GM23338 (cell line): Measurements from ENCODE around the gene ROBO1. TPM values are rescaled to one million over a fixed set of nuclear protein-coding genes. Genes with fewer than 3 reads are reported as not detected.

Experiments
- ATAC-seq: fragments of 200-7000 bp; cut with Tn5 transposase; 3 replicates; pipeline ENCODE4 v1.9.1; 2020
- DNase-seq: peaks from one replicate; pipeline ENCODE4 v3.0.0-alpha.2; 2015; ENCODE audit warnings: low spot score
- H2AFZ ChIP-seq: fragments of 200-600 bp; sonication (generic); 2 replicates; pipeline ENCODE4 v1.8.0; 2016; ENCODE audit warnings: antibody characterized with exemption, mild to moderate bottlenecking, moderate library complexity
- H3F3A ChIP-seq: fragments of 200-600 bp; sonication (generic); replicated peaks from 2 replicates; pipeline ENCODE4 v1.8.0; 2017; ENCODE audit warnings: antibody characterized with exemption, mixed run types, low read depth
- H3K27ac ChIP-seq: fragments of 200-600 bp; sonication (generic); 2 replicates; pipeline ENCODE4 v1.6.1; 2016; ENCODE audit warnings: low read depth
- H3K27me3 ChIP-seq: fragments of 200-600 bp; sonication (generic); 2 replicates; pipeline ENCODE4 v1.8.0; 2016; ENCODE audit warnings: mild to moderate bottlenecking, mixed run types, moderate library complexity; ENCODE audit not compliant: insufficient read depth
- H3K36me3 ChIP-seq: fragments of 200-600 bp; sonication (generic); 2 replicates; pipeline ENCODE4 v1.8.0; 2016; ENCODE audit warnings: mild to moderate bottlenecking; ENCODE audit not compliant: insufficient read depth
- H3K4me1 ChIP-seq: fragments of 200-600 bp; sonication (generic); 2 replicates; pipeline ENCODE4 v1.8.0; 2016; ENCODE audit warnings: mild to moderate bottlenecking, moderate library complexity; ENCODE audit not compliant: insufficient read depth
- H3K4me2 ChIP-seq: fragments of 200-600 bp; sonication (generic); 2 replicates; pipeline ENCODE4 v1.7.1; 2017; ENCODE audit warnings: mixed run types
- H3K4me3 ChIP-seq: fragments of 200-600 bp; sonication (generic); 2 replicates; pipeline ENCODE4 v1.6.1; 2016; ENCODE audit warnings: mixed run types
- H3K79me2 ChIP-seq: fragments of 200-600 bp; sonication (generic); replicated peaks from 2 replicates; pipeline ENCODE4 v1.8.0; 2017; ENCODE audit warnings: mild to moderate bottlenecking; ENCODE audit not compliant: insufficient read depth
- H3K9me2 ChIP-seq: fragments of 200-600 bp; sonication (generic); 2 replicates; pipeline ENCODE4 v1.8.0; 2017; ENCODE audit not compliant: insufficient read depth
- H4K20me1 ChIP-seq: fragments of 200-600 bp; sonication (generic); replicated peaks from 2 replicates; pipeline ENCODE4 v1.8.0; 2017; ENCODE audit warnings: mild to moderate bottlenecking; ENCODE audit not compliant: insufficient read depth
- H3K27ac Mint-ChIP-seq: 2 replicates; pipeline ENCODE4 v1.8.0; 2020; ENCODE audit warnings: inconsistent platforms, mild to moderate bottlenecking, moderate library complexity, mixed read lengths
- H3K27me3 Mint-ChIP-seq: 3 replicates; pipeline ENCODE4 v1.8.0; 2022; ENCODE audit warnings: low read depth, mild to moderate bottlenecking, moderate library complexity, mixed read lengths, inconsistent platforms; ENCODE audit not compliant: insufficient read depth, poor library complexity
- H3K36me3 Mint-ChIP-seq: 3 replicates; pipeline ENCODE4 v1.8.0; 2021; ENCODE audit warnings: low read depth, mild to moderate bottlenecking, inconsistent platforms, moderate library complexity, mixed read lengths
- H3K4me1 Mint-ChIP-seq: 3 replicates; pipeline ENCODE4 v1.8.0; 2020; ENCODE audit warnings: mild to moderate bottlenecking, inconsistent platforms, mixed read lengths
- H3K4me3 Mint-ChIP-seq: 3 replicates; pipeline ENCODE4 v1.8.0; 2021; ENCODE audit warnings: moderate library complexity, mild to moderate bottlenecking, inconsistent platforms, mixed read lengths
- H3K9me3 Mint-ChIP-seq: 3 replicates; pipeline ENCODE4 v1.8.0; 2020; ENCODE audit warnings: moderate library complexity, mild to moderate bottlenecking, inconsistent platforms, mixed read lengths
- CREB1 ChIP-seq: fragments of 250-450 bp; sonication (Bioruptor Pico); IDR thresholded peaks from 2 replicates; pipeline ENCODE4 v1.5.0; 2020; ENCODE audit warnings: low read depth, mild to moderate bottlenecking, moderate library complexity
- ETS1 ChIP-seq: IDR thresholded peaks from 2 replicates; pipeline ENCODE4 v1.6.1; 2016; ENCODE audit warnings: antibody characterized with exemption
- EZH2 ChIP-seq: fragments of 200-600 bp; sonication (generic); IDR thresholded peaks from one replicate; pipeline ENCODE4 v1.8.0; 2017; ENCODE audit warnings: antibody characterized with exemption, mild to moderate bottlenecking, low read depth; ENCODE audit not compliant: unreplicated experiment
- EZH2phosphoT487 ChIP-seq: fragments of 200-600 bp; sonication (generic); IDR thresholded peaks from one replicate; pipeline ENCODE4 v1.8.1; 2018; ENCODE audit warnings: antibody characterized with exemption; ENCODE audit not compliant: unreplicated experiment
- JUNB ChIP-seq: IDR thresholded peaks from one replicate; pipeline ENCODE4 v1.6.1; 2016; ENCODE audit warnings: antibody characterized with exemption; ENCODE audit not compliant: unreplicated experiment
- NANOG ChIP-seq: IDR thresholded peaks from 2 replicates; pipeline ENCODE4 v1.6.1; 2016; ENCODE audit warnings: antibody characterized with exemption, borderline replicate concordance
- POLR2AphosphoS5 ChIP-seq: IDR thresholded peaks from 2 replicates; pipeline ENCODE4 v1.6.1; 2016; ENCODE audit warnings: antibody characterized with exemption, low read depth
- REST ChIP-seq: IDR thresholded peaks from one replicate; pipeline ENCODE4 v1.6.1; 2018; ENCODE audit warnings: antibody characterized with exemption; ENCODE audit not compliant: unreplicated experiment
- STAT1 ChIP-seq: IDR thresholded peaks from one replicate; pipeline ENCODE4 v1.6.1; 2016; ENCODE audit warnings: antibody characterized with exemption; ENCODE audit not compliant: unreplicated experiment
- ZNF114 ChIP-seq: fragments of 250-450 bp; sonication (Bioruptor Pico); IDR thresholded peaks from 2 replicates; pipeline ENCODE4 v1.5.0; 2020; ENCODE audit warnings: mild to moderate bottlenecking, moderate library complexity
- ZNF331 ChIP-seq: fragments of 250-450 bp; sonication (Bioruptor Pico); IDR thresholded peaks from 2 replicates; pipeline ENCODE4 v1.5.0; 2020; ENCODE audit warnings: low read depth, mild to moderate bottlenecking, moderate library complexity
- ZNF462 ChIP-seq: fragments of 250-450 bp; sonication (Bioruptor Pico); IDR thresholded peaks from 2 replicates; pipeline ENCODE4 v1.5.0; 2020; ENCODE audit warnings: mild to moderate bottlenecking, moderate library complexity
- polyA plus RNA-seq: library from polyadenylated mRNA; unstranded; fragments of >200 nt; fragmentation: Nextera tagmentation; extraction: Ambion mirVana; gene quantifications from 2 replicates; pipeline ENCODE4 v1.2.1, GENCODE V29; 2016
- total RNA-seq: library from RNA; depleted of rRNA; stranded (reverse); fragments of >200 nt; shearing (Covaris generic); gene quantifications from 2 replicates; pipeline ENCODE4 v1.2.3, GENCODE V29; 2014

Gene ROBO1
- total and polyA plus RNA-seq, 2 experiments from 2014 or later: 19.2 to 78.3 TPM

GRCh38 chr3:78717041-78717440 is 1050.8 kb downstream of the ROBO1 start:
- TF ChIP-seq ZNF462 (CRISPR knock-in tag): no peak
- TF ChIP-seq NANOG: no peak
- TF ChIP-seq ZNF114 (CRISPR knock-in tag): no peak
- TF ChIP-seq EZH2: no peak
- TF ChIP-seq EZH2phosphoT487: no peak
- Histone ChIP-seq H3F3A (no peaks in the 10 kb centered on the region), H3K27ac (no peak overlapping the region), H4K20me1 (no peaks in the 10 kb centered on the region), H3K9me2 (no peaks in the 10 kb centered on the region), H3K27me3 (no peaks in the 10 kb centered on the region), H3K4me1 (peaks cover 5% of the 10 kb centered on the region; the same call in 1 of the 2 replicates), H3K36me3 (no peaks in the 10 kb centered on the region; the same call in 1 of the 2 replicates), H2AFZ (no peak overlapping the region), H3K4me3 (no peak overlapping the region), H3K79me2 (no peaks in the 10 kb centered on the region), H3K4me2 (no peak overlapping the region)
- Mint-ChIP-seq H3K4me3 (no peak overlapping the region), H3K36me3 (peaks cover 16% of the 10 kb centered on the region), H3K4me1 (peaks cover 5% of the 10 kb centered on the region; the same call in 2 of the 3 replicates), H3K9me3 (no peaks in the 10 kb centered on the region), H3K27ac (no peak overlapping the region), H3K27me3 (no peaks in the 10 kb centered on the region)
- no peak for ATAC-seq
- no peak for DNase-seq

GRCh38 chr3:78712941-78713340 is 1054.9 kb downstream of the ROBO1 start:
- DNase-seq: no peak
- Histone ChIP-seq H3K4me1 (no peaks in the 10 kb centered on the region), H3K79me2 (no peaks in the 10 kb centered on the region), H3F3A (no peaks in the 10 kb centered on the region), H3K36me3 (no peaks in the 10 kb centered on the region; the same call in 1 of the 2 replicates), H3K27ac (no peak overlapping the region), H3K4me2 (no peak overlapping the region), H3K4me3 (no peak overlapping the region), H3K27me3 (no peaks in the 10 kb centered on the region), H3K9me2 (no peaks in the 10 kb centered on the region), H4K20me1 (no peaks in the 10 kb centered on the region), H2AFZ (no peak overlapping the region)
- no peaks in the 10 kb centered on the region for H3K4me1 Mint-ChIP-seq
- no peak overlapping the region for H3K27ac Mint-ChIP-seq
- H3K4me3 Mint-ChIP-seq: no peak overlapping the region
- no peak for ATAC-seq
- H3K36me3 Mint-ChIP-seq: peaks cover 16% of the 10 kb centered on the region
- H3K27me3 Mint-ChIP-seq: peaks cover 2% of the 10 kb centered on the region
- no peaks in the 10 kb centered on the region for H3K9me3 Mint-ChIP-seq
- TF ChIP-seq ZNF114 (CRISPR knock-in tag) (no peak), CREB1 (CRISPR knock-in tag) (no peak), REST (no peak), POLR2AphosphoS5 (no peak), ETS1 (no peak), JUNB (no peak), ZNF331 (CRISPR knock-in tag) (no peak), EZH2phosphoT487 (no peak), STAT1 (no peak)
